GM12865 (cell line): Measurements from ENCODE around the gene TCN2.
"Not testable (repeated sequence)": the region's sequence is repeated elsewhere in the genome, so short reads cannot be mapped to it uniquely, and the experiment has no call there.

Experiments
- DNase-seq: peaks from one replicate; pipeline ENCODE4 v3.0.0; 2010; ENCODE audit warnings: low read depth
- H3K4me3 ChIP-seq: 2 replicates; pipeline ENCODE4 v1.5.1; 2011; ENCODE audit warnings: mild to moderate bottlenecking, low read depth, low read length, control low read depth
- CTCF ChIP-seq: IDR thresholded peaks from 2 replicates; pipeline ENCODE4 v1.5.1; 2011; ENCODE audit warnings: low read length, control low read depth, low read depth, inconsistent platforms; ENCODE audit not compliant: insufficient read depth; ENCODE audit errors: missing control alignments

TCN2 gene

DNA sequence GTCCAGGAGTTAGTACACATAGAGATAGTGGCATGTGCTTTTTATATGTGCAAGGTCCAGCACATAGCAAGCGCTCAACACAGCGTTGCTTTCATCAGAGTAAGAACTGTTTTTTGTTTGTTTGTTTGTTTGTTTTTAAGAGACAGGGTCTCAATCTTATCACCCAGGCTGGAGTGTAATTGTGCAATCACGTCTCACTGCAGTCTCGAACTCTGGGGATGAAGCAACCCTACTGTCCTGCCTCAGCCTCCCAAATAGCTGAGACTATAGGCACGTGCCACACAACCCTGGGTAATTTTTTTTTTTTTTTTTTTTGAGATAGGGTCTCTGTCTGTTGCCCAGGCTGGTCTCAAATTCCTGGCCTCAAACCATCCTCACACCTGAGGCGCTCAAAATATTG lies 10.8 kb downstream of the TCN2 start:
- DNase-seq, result no peak
- no peak overlapping the region for H3K4me3 ChIP-seq
- no peak for TF ChIP-seq CTCF

DNA sequence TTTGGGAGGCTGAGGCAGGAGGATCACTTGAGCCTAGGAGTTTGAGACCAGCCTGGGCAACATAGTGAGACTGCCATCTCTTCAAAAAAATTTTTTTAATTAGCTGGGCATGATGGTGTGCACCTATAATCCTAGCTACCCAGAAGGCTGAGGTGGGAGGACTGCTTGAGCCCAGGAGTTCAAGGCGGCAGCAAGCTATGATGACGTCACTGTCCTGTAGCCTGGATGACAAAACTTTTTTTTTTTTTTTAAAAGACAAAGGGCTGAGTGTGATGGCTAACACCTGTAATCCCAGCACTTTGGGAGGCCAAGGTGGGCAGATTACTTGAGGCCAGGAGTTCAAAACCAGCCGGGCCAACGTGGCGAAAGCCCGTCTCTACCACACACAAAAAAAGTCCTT lies 12.9 kb downstream of the TCN2 start:
- not testable (repeated sequence) for DNase-seq, H3K4me3 ChIP-seq

- no peak overlapping the region for H3K4me3 ChIP-seq
- DNase-seq, result no peak
- no peak for TF ChIP-seq CTCF
Measured at GRCh38 chr22:30626413-30626812, 19.4 kb downstream of the TCN2 start.

DNA sequence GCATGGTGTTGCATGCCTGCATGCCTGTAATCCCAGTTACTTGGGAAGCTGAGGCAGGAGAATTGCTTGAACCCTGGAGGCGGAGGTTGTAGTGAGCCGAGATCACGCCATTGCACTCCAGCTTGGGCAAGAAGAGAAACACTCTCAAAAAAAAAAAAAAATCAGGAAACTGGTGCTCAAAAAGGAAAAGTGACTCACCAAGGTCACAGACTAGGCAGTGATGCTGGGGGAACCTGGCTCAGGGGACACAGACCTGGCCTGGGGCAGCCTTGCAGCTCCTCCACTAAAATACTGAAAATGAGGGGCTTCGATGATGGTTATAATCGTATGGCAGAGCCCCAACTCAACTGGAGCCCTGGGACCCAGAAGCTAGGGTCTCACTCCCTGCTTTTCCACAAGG lies 20.5 kb downstream of the TCN2 start:
- TF ChIP-seq CTCF, result no peak
- DNase-seq, result no peak
- H3K4me3 ChIP-seq, result no peak overlapping the region

DNA sequence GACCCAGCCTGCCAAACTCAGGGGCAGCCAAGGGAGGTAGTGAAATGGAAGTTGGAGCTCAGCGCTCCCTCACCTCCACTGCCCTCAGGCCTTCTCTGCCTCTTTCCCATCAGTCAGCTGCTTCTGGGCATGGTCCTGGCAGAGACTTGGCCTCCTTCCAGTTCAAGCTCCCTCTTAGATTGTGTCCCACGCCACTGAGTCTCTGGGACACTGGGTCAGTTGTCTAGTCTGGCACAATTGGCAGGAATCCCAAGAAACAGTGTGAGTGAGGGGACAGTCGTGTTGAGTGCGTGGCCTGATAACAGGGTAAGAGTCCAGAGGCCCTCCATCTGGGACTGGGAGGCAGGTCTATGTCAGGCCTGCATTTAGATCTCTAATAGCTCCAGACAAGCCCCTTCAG lies 21.5 kb downstream of the TCN2 start:
- no peak for TF ChIP-seq CTCF
- H3K4me3 ChIP-seq, result no peak overlapping the region

DNA sequence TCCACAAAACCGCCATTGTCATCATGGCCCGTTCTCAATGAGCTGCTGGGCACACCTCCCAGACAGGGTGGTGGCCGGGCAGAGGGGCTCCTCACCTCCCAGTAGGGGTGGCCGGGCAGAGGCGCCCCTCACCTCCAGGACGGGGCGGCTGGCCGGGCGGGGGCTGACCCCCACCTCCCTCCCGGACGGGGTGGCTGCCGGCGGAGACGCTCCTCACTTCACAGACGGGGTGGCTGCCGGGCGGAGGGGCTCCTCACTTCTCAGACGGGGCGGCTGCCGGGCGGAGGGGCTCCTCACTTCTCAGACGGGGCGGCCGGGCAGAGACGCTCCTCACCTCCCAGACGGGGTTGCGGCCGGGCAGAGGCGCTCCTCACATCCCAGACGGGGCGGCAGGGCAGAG lies 24.5 kb downstream of the TCN2 start:
- not testable (repeated sequence) for DNase-seq, H3K4me3 ChIP-seq

More for the DNA sequence above, 21.5 kb downstream of the TCN2 start:
- DNase-seq, result no peak

DNA sequence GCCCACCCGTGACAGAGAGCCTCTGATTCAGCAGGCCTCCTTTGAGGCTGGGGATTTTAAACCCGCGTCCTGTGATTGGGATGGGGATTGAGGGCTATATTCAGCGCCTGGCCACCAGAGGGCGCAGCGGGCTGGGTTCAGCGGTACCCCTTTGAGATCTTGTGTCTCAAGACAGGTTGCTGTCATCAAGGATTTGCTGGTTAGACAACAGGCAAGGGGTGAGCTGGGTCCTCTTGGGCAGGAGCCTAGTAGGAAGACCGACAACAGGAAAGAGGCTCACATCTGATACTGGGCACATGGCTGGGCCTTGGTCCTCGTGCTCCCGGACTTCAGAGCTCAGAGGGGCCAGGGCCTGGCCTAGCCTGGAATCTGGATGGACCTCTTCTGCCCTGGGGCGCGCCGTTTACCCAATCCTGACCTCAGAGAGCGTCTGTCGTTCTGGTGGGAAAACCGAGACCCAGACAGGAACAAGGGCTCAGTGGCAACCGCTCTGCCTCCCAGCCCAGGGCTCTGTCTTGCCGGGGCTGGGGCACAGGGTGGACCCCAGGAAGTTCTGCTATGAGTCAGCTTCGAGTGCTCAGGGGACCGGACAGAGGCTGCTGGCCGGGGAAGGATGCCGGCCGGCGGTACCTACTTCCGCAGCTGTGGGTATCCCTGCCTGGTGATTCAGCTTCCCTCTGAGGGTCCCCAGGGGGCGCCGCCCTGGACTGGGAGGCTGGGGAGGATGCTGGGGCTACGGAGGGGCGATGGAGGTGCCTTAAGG lies 27.7 kb downstream of the TCN2 start:
- peak; percentile 92 for TF ChIP-seq CTCF
- H3K4me3 ChIP-seq, result peak overlapping the region; percentile 76
- peak; percentile 93 for DNase-seq
